Inflammatory macrophage treated with lipopolysaccharide for 4 hours (primary cell): ENCODE results near the gene CDH2.

ENCODE experiments used
- DNase-seq: peaks from one replicate; pipeline ENCODE4 v3.0.0-alpha.2; 2020

The CDH2 gene

GRCh38 chr18:28167835-28168349 is 9.0 kb downstream of the CDH2 start:
- DNase-seq, result no peak

GRCh38 chr18:28164771-28165483 is 12.0 kb downstream of the CDH2 start:
- DNase-seq, result no peak

- no peak for DNase-seq
Measured at GRCh38 chr18:28163201-28163775, 13.6 kb downstream of the CDH2 start.

- no peak for DNase-seq
Measured at GRCh38 chr18:28161608-28162599, 15.0 kb downstream of the CDH2 start.

GRCh38 chr18:28159055-28159454 is 17.9 kb downstream of the CDH2 start:
- DNase-seq, result no peak

GRCh38 chr18:28158083-28158581 is 18.8 kb downstream of the CDH2 start:
- DNase-seq, result no peak

GRCh38 chr18:28153485-28154065 is 23.4 kb downstream of the CDH2 start:
- DNase-seq, result no peak

- no peak for DNase-seq
Measured at GRCh38 chr18:28152754-28153153, 24.2 kb downstream of the CDH2 start.

- DNase-seq, result no peak
Measured at GRCh38 chr18:28152354-28152753, 24.6 kb downstream of the CDH2 start.

GRCh38 chr18:28151434-28151833 is 25.5 kb downstream of the CDH2 start:
- no peak for DNase-seq

- no peak for DNase-seq
Measured at GRCh38 chr18:28150925-28151324, 26.0 kb downstream of the CDH2 start.

GRCh38 chr18:28149810-28150420 is 27.0 kb downstream of the CDH2 start:
- no peak for DNase-seq

GRCh38 chr18:28147674-28148171 is 29.2 kb downstream of the CDH2 start:
- peak; percentile 44 for DNase-seq

GRCh38 chr18:28143725-28144124 is 33.2 kb downstream of the CDH2 start:
- DNase-seq, result no peak

- no peak for DNase-seq
Measured at GRCh38 chr18:28138816-28139215, 38.1 kb downstream of the CDH2 start.

GRCh38 chr18:28136071-28136470 is 40.9 kb downstream of the CDH2 start:
- DNase-seq, result no peak

GRCh38 chr18:28134774-28135173 is 42.2 kb downstream of the CDH2 start:
- DNase-seq, result no peak

- DNase-seq, result no peak
Measured at GRCh38 chr18:28132084-28132483, 44.8 kb downstream of the CDH2 start.

GRCh38 chr18:28128659-28128980 is 48.3 kb downstream of the CDH2 start:
- no peak for DNase-seq

GRCh38 chr18:28127763-28128658 is 48.9 kb downstream of the CDH2 start:
- no peak for DNase-seq

GRCh38 chr18:28127228-28127627 is 49.7 kb downstream of the CDH2 start:
- no peak for DNase-seq
